ENCODE measurements around the gene OPN3. TPM values are rescaled to one million over a fixed set of nuclear protein-coding genes. Genes with fewer than 3 reads are reported as not detected.

The OPN3 gene
- polyA plus RNA-seq, 1 donor from 2014 or later: 2.7 TPM

DNA sequence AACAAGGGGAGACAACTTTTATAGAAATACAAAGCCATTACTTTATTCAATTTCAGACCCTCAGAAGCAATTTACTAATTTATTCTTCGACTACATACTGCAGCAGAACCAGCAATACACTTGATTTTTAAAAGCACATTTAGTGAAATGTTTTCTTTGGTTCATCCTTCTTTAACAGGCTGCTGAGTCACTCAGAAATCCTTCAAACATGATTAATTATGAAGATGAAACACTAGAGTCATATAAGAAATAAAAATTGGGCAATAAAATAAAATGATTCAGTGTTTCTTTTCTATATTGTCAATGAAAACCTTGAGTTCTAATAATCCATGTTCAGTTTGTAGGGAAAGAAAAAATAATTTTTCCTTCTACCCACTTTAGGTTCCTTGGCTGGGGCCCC is 47.0 kb downstream of the OPN3 start:
- H4K20me1 ChIP-seq (ENCODE audit: insufficient read depth): no peaks in the 10 kb centered on the region

DNA sequence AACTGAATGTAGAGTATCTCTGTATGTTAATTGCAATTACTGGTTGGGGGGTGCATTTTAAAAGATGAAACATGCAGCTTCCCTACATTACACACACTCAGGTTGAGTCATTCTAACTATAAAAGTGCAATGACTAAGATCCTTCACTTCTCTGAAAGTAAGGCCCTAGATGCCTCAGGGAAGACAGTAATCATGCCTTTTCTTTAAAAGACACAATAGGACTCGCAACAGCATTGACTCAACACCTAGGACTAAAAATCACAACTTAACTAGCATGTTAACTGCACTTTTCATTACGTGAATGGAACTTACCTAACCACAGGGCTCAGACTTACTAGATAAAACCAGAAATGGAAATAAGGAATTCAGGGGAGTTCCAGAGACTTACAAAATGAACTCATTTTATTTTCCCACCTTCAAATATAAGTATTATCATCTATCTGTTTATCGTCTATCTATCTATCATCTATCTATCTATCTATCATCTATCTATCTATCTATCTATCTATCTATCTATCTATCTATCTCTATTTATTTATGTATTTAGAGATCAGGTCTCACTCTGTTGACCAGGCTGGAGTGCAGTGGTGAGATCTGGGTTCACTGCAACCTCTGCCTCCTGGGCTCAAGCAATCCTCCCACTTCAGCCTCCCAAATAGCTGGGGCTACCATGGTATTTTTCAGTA is 47.8 kb downstream of the OPN3 start:
- no peak for TF ChIP-seq EP300 (conservative IDR thresholded peaks at IDR 0.05; ENCODE audit: poor library complexity, severe bottlenecking)
- TF ChIP-seq MXI1 (conservative IDR thresholded peaks at IDR 0.05; ENCODE audit: poor library complexity, severe bottlenecking): no peak
- no peak for TF ChIP-seq SMC3 (conservative IDR thresholded peaks at IDR 0.05; ENCODE audit: poor library complexity)
- TF ChIP-seq, protein P1, sequence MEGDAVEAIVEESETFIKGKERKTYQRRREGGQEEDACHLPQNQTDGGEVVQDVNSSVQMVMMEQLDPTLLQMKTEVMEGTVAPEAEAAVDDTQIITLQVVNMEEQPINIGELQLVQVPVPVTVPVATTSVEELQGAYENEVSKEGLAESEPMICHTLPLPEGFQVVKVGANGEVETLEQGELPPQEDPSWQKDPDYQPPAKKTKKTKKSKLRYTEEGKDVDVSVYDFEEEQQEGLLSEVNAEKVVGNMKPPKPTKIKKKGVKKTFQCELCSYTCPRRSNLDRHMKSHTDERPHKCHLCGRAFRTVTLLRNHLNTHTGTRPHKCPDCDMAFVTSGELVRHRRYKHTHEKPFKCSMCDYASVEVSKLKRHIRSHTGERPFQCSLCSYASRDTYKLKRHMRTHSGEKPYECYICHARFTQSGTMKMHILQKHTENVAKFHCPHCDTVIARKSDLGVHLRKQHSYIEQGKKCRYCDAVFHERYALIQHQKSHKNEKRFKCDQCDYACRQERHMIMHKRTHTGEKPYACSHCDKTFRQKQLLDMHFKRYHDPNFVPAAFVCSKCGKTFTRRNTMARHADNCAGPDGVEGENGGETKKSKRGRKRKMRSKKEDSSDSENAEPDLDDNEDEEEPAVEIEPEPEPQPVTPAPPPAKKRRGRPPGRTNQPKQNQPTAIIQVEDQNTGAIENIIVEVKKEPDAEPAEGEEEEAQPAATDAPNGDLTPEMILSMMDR (IDR thresholded peaks at IDR 0.05; ENCODE audit: poor library complexity, severe bottlenecking): no peak
- no peak for TF ChIP-seq EZH2 (IDR thresholded peaks at IDR 0.05; ENCODE audit: borderline replicate concordance, insufficient read depth, low read length, poor library complexity, severe bottlenecking)
- TF ChIP-seq, protein P2, sequence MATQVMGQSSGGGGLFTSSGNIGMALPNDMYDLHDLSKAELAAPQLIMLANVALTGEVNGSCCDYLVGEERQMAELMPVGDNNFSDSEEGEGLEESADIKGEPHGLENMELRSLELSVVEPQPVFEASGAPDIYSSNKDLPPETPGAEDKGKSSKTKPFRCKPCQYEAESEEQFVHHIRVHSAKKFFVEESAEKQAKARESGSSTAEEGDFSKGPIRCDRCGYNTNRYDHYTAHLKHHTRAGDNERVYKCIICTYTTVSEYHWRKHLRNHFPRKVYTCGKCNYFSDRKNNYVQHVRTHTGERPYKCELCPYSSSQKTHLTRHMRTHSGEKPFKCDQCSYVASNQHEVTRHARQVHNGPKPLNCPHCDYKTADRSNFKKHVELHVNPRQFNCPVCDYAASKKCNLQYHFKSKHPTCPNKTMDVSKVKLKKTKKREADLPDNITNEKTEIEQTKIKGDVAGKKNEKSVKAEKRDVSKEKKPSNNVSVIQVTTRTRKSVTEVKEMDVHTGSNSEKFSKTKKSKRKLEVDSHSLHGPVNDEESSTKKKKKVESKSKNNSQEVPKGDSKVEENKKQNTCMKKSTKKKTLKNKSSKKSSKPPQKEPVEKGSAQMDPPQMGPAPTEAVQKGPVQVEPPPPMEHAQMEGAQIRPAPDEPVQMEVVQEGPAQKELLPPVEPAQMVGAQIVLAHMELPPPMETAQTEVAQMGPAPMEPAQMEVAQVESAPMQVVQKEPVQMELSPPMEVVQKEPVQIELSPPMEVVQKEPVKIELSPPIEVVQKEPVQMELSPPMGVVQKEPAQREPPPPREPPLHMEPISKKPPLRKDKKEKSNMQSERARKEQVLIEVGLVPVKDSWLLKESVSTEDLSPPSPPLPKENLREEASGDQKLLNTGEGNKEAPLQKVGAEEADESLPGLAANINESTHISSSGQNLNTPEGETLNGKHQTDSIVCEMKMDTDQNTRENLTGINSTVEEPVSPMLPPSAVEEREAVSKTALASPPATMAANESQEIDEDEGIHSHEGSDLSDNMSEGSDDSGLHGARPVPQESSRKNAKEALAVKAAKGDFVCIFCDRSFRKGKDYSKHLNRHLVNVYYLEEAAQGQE (IDR thresholded peaks at IDR 0.05; ENCODE audit: borderline replicate concordance): no peak
- TF ChIP-seq POLR2AphosphoS5 (IDR thresholded peaks at IDR 0.05): no peak
- TF ChIP-seq RAD21 (conservative IDR thresholded peaks at IDR 0.05): no peak
- no peak for TF ChIP-seq TAF1 (IDR thresholded peaks at IDR 0.05; ENCODE audit: low read depth)
- H3K9ac ChIP-seq (ENCODE audit: low read length): no peak overlapping the region
- H3F3A ChIP-seq (ENCODE audit: insufficient read depth, low read length, poor library complexity, severe bottlenecking): no peaks in the 10 kb centered on the region
- no peaks in the 10 kb centered on the region for H3K36me3 ChIP-seq (ENCODE audit: insufficient read depth, low read length)
- H3K79me2 ChIP-seq (replicated peaks; ENCODE audit: insufficient read depth, low read length): no peaks in the 10 kb centered on the region
- H3K27ac ChIP-seq (ENCODE audit: low read length): no peak overlapping the region
- no peaks in the 10 kb centered on the region for H3K27me3 ChIP-seq (ENCODE audit: insufficient read depth, low read depth, low read length)
- no peaks in the 10 kb centered on the region for H3K9me2 ChIP-seq (ENCODE audit: insufficient read depth, low read length)
- H4K20me1 ChIP-seq (ENCODE audit: insufficient read depth): no peaks in the 10 kb centered on the region
- no peaks in the 10 kb centered on the region for H3K9me3 ChIP-seq (ENCODE audit: low read length)
- no peak overlapping the region for H3K4me3 ChIP-seq (ENCODE audit: low read length)
- H2AFZ ChIP-seq (ENCODE audit: low read depth, low read length): no peak overlapping the region
- no peak overlapping the region for H3K4me2 ChIP-seq (ENCODE audit: low read length)

More for the DNA sequence above, 47.0 kb downstream of the OPN3 start:
- Histone ChIP-seq H3K4me2 (ENCODE audit: low read length) (no peak overlapping the region), H3K79me2 (replicated peaks; ENCODE audit: insufficient read depth, low read length) (no peaks in the 10 kb centered on the region), H3K4me3 (ENCODE audit: low read length) (no peak overlapping the region), H3K27me3 (ENCODE audit: insufficient read depth, low read depth, low read length) (no peaks in the 10 kb centered on the region), H2AFZ (ENCODE audit: low read depth, low read length) (no peak overlapping the region), H3K27ac (ENCODE audit: low read length) (no peak overlapping the region), H3K9me3 (ENCODE audit: low read length) (no peaks in the 10 kb centered on the region), H3F3A (ENCODE audit: insufficient read depth, low read length, poor library complexity, severe bottlenecking) (no peaks in the 10 kb centered on the region), H3K9ac (ENCODE audit: low read length) (no peak overlapping the region), H3K9me2 (ENCODE audit: insufficient read depth, low read length) (no peaks in the 10 kb centered on the region), H3K36me3 (ENCODE audit: insufficient read depth, low read length) (no peaks in the 10 kb centered on the region)
- TF ChIP-seq TAF1 (IDR thresholded peaks at IDR 0.05; ENCODE audit: low read depth) (no peak), SMC3 (conservative IDR thresholded peaks at IDR 0.05; ENCODE audit: poor library complexity) (no peak), EP300 (conservative IDR thresholded peaks at IDR 0.05; ENCODE audit: poor library complexity, severe bottlenecking) (no peak), POLR2AphosphoS5 (IDR thresholded peaks at IDR 0.05) (no peak), RAD21 (conservative IDR thresholded peaks at IDR 0.05) (no peak), MXI1 (conservative IDR thresholded peaks at IDR 0.05; ENCODE audit: poor library complexity, severe bottlenecking) (no peak), EZH2 (IDR thresholded peaks at IDR 0.05; ENCODE audit: borderline replicate concordance, insufficient read depth, low read length, poor library complexity, severe bottlenecking) (no peak)
- TF ChIP-seq, protein P2 (IDR thresholded peaks at IDR 0.05; ENCODE audit: borderline replicate concordance): no peak
- TF ChIP-seq, protein P1 (IDR thresholded peaks at IDR 0.05; ENCODE audit: poor library complexity, severe bottlenecking): no peak

Measured in neural cell (in vitro differentiated cells).